Mesodermal cell (in vitro differentiated cells): ENCODE measurements around the gene SUCO.

Experiments
- H3K27ac ChIP-seq: 2 replicates; pipeline ENCODE4 v1.7.0; 2013; ENCODE audit warnings: mild to moderate bottlenecking, low read depth, low read length, moderate library complexity; ENCODE audit not compliant: severe bottlenecking
- H3K36me3 ChIP-seq: 2 replicates; pipeline ENCODE4 v1.7.1; 2013; ENCODE audit warnings: mild to moderate bottlenecking, low read length, moderate library complexity; ENCODE audit not compliant: control insufficient read depth, insufficient read depth
- H3K4me1 ChIP-seq: one replicate; pipeline ENCODE4 v1.7.1; 2013; ENCODE audit warnings: mild to moderate bottlenecking, low read length; ENCODE audit not compliant: insufficient read depth, control insufficient read depth, poor library complexity, severe bottlenecking
- H3K4me3 ChIP-seq: 2 replicates; pipeline ENCODE4 v1.7.0; 2013; ENCODE audit warnings: low read length, control low read depth, mild to moderate bottlenecking; ENCODE audit not compliant: insufficient read depth, poor library complexity, severe bottlenecking; ENCODE audit errors: extremely low read depth
- H3K9me3 ChIP-seq: 2 replicates; pipeline ENCODE4 v1.7.1; 2013; ENCODE audit warnings: mild to moderate bottlenecking, low read length, moderate library complexity; ENCODE audit not compliant: control insufficient read depth
- WGBS, 2 experiments: methylation state at CpG; one replicate each; pipeline ENCODE4 v1.1.5; 2013; ENCODE audit warnings: missing lambda C conversion rate in 2 of 2; ENCODE audit not compliant: insufficient coverage in 2 of 2; 5-methylcytosine and 5-hydroxymethylcytosine counted together

The SUCO gene

GRCh38 chr1:172537827-172538391 is 5.0 kb downstream of the SUCO start:
- Histone ChIP-seq H3K27ac (no peak overlapping the region), H3K9me3 (no peaks in the 10 kb centered on the region), H3K36me3 (no peaks in the 10 kb centered on the region), H3K4me1 (peaks cover 2% of the 10 kb centered on the region), H3K4me3 (no peak overlapping the region)
- 45 to 53% methylated on average over 4 to 5 of the region's 5 CpGs for WGBS, 2 experiments

GRCh38 chr1:172540635-172541034 is 7.7 kb downstream of the SUCO start:
- peaks cover 5% of the 10 kb centered on the region for H3K4me1 ChIP-seq
- no peak overlapping the region for H3K4me3 ChIP-seq
- no peaks in the 10 kb centered on the region for H3K36me3 ChIP-seq
- H3K27ac ChIP-seq: no peak overlapping the region
- H3K9me3 ChIP-seq: no peaks in the 10 kb centered on the region

DNA sequence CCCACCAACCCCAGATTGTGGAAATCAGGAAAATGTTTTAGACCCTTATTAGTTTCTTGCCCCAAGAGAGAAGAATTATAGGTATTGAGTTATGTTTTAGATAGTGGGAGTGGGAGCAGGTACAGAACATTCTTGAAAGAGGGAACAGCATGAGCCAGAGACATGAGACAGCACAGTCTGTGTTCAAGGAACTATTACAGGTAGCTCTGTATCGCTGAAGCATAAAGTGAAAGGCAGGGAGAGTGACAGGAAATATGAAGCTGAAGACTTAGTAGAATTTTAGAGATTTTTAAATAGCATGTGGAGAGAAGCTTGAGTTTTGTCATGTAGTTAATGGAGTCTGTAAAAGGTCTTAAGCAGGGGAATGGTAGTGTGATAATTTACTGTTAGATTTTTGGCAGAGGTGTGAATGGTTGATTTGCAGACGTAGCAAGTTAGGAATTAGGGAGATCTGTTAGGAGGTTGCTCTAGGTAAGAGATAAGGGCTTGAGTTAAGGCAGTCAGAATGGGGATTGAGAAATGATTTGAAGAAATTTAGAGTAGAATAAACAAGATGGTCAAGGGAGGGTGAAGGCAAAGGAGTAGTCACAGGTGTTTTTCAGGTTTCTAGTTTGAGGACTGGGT is 11.6 kb downstream of the SUCO start:
- 74 to 81% methylated on average over 2 of the region's 2 CpGs for WGBS, 2 experiments
- no peak overlapping the region for H3K27ac ChIP-seq
- no peaks in the 10 kb centered on the region for H3K36me3 ChIP-seq
- H3K4me1 ChIP-seq: peaks cover 12% of the 10 kb centered on the region
- H3K9me3 ChIP-seq: no peaks in the 10 kb centered on the region
- no peak overlapping the region for H3K4me3 ChIP-seq

DNA sequence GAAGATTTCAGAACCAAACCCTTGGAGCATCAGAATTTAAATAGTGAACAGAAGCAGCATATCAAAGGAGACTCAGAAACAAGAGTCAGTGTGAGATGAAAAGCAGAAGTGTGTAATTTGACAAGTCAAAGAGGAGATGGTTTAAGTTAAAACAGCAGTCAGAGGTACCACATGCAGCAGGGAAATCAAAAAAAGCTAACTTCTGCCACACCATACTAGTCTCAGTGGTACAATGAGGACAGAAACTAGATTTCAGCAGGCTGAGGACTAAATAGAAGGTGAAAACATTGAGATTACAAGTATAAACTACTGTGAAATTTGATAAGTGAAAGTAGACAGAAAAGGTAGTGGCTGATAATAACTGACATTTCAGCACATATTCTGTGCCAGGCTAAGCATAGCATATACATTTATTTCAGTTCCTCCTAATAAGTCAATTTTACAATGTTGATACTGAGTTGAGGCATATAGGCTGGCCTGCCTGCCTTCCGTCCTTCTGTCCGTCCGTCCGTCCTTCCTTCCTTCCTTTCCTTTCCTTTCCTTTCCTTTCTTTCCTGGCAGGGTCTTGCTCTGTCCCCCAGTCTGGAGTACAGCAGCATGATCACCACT is 12.6 kb downstream of the SUCO start:
- 94 to 100% methylated on average over 1 to 4 of the region's 4 CpGs for WGBS, 2 experiments
- Histone ChIP-seq H3K27ac (no peak overlapping the region), H3K4me3 (no peak overlapping the region)

GRCh38 chr1:172547071-172547470 is 14.1 kb downstream of the SUCO start:
- WGBS, 2 experiments: 100% methylated on average over 1 to 3 of the region's 3 CpGs
- H3K4me3 ChIP-seq: no peak overlapping the region
- peaks cover 12% of the 10 kb centered on the region for H3K4me1 ChIP-seq
- no peak overlapping the region for H3K27ac ChIP-seq
- H3K9me3 ChIP-seq: no peaks in the 10 kb centered on the region
- no peaks in the 10 kb centered on the region for H3K36me3 ChIP-seq

More for the DNA sequence above, 12.6 kb downstream of the SUCO start:
- H3K9me3 ChIP-seq: no peaks in the 10 kb centered on the region
- no peaks in the 10 kb centered on the region for H3K36me3 ChIP-seq
- H3K4me1 ChIP-seq: peaks cover 12% of the 10 kb centered on the region

DNA sequence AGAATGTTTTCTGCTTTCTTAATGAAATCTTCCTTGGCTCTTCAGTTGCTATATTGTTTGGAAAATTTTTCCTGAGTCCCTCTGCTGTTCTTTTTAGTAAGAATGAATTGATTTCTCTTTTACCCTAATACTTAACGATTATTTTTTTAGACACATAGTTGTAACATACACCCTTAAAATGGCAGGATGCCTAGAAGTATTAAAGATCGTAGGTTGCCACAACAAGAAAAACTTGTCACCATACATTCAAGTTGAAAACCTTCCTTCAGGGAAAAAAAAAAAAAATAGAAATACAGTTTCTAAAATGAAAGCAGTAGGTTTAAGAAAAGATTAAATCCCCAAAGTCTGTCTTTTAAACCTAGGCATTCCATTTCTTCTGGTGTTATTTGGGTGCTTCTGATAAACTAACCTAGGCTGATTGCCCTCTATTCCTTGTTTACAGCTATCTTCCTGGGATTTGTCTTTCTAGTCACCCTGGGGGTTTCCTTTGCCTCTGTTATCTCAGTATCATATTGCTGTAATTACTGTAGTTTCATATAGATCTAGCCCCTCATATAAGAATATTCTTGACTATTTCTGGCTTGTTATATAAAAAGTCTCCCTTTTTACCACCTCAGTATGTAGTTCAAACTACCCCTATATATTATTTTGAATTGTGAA is 16.8 kb downstream of the SUCO start:
- Histone ChIP-seq H3K27ac (no peak overlapping the region), H3K4me1 (peaks cover 7% of the 10 kb centered on the region), H3K4me3 (no peak overlapping the region), H3K36me3 (peaks cover 3% of the 10 kb centered on the region), H3K9me3 (no peaks in the 10 kb centered on the region)
- no CpG with 5 or more reads among the region's 2 CpGs for WGBS, 2 experiments

DNA sequence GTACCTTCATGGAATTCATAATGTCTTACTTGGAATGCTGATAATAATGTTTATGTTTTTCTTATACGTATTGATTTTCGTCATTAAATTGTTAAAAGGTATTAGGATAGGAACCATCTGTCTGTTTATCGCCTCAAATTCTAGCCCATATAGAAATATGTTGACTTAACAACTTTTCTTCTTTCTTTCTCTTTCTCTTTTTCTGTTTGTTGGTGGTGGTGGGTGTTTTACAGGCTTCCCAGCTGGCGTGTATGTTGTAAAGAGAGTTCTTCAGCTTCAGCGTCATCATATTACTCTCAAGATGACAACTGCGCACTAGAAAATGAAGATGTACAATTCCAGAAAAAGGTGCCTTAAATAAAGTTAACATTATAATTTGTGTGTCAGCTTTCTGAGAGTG is 18.3 kb downstream of the SUCO start:
- WGBS, 2 experiments: 100% methylated on average over 1 of the region's 6 CpGs; no CpG with 5 or more reads in 1 of the 2 experiments
- H3K36me3 ChIP-seq: peaks cover 13% of the 10 kb centered on the region
- peaks cover 7% of the 10 kb centered on the region for H3K4me1 ChIP-seq
- H3K9me3 ChIP-seq: no peaks in the 10 kb centered on the region
- H3K4me3 ChIP-seq: no peak overlapping the region
- no peak overlapping the region for H3K27ac ChIP-seq

- H3K27ac ChIP-seq: no peak overlapping the region
- no peaks in the 10 kb centered on the region for H3K4me1 ChIP-seq
- H3K4me3 ChIP-seq: no peak overlapping the region
- H3K36me3 ChIP-seq: peaks cover 35% of the 10 kb centered on the region
- H3K9me3 ChIP-seq: no peaks in the 10 kb centered on the region
- WGBS, 2 experiments: 100% methylated on average over 3 to 4 of the region's 4 CpGs
These were observed 22.0 kb downstream of the SUCO start for GRCh38 chr1:172554915-172555314.

- Histone ChIP-seq H3K36me3 (peaks cover 51% of the 10 kb centered on the region), H3K4me1 (no peaks in the 10 kb centered on the region), H3K27ac (no peak overlapping the region), H3K4me3 (no peak overlapping the region), H3K9me3 (no peaks in the 10 kb centered on the region)
These were observed 23.5 kb downstream of the SUCO start for GRCh38 chr1:172556461-172556860.

- WGBS, 2 experiments: no CpG with 5 or more reads among the region's 1 CpG
- no peaks in the 10 kb centered on the region for H3K4me1 ChIP-seq
- no peak overlapping the region for H3K27ac ChIP-seq
- no peaks in the 10 kb centered on the region for H3K9me3 ChIP-seq
- no peak overlapping the region for H3K4me3 ChIP-seq
- peaks cover 56% of the 10 kb centered on the region for H3K36me3 ChIP-seq
These were observed 24.3 kb downstream of the SUCO start for GRCh38 chr1:172557270-172557669.
